ENCODE data around the gene CHST8.

Gene CHST8

DNA sequence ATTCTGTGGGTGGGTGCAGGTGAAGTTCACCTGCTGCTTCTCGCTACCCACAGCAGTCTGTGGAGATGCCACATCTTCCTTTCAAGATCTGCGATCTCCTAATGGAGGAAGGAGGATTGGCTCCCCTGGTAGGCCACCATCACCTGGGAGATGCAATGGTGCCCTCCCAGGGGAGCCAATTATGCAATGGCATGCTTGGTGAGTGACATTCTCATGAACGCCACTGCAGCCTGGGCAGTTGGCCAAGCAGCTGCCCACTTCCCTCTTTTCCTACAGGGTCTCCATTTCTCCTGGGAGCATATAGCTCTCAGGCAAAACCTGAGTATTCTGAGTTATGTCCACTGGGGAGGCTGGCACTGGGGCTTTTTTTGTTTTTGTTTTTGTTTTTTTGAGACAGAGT is 91.4 kb downstream of the CHST8 start:
- DNase-seq (ENCODE audit: extremely low read depth, low read depth): no peak
- TF ChIP-seq, protein P1, sequence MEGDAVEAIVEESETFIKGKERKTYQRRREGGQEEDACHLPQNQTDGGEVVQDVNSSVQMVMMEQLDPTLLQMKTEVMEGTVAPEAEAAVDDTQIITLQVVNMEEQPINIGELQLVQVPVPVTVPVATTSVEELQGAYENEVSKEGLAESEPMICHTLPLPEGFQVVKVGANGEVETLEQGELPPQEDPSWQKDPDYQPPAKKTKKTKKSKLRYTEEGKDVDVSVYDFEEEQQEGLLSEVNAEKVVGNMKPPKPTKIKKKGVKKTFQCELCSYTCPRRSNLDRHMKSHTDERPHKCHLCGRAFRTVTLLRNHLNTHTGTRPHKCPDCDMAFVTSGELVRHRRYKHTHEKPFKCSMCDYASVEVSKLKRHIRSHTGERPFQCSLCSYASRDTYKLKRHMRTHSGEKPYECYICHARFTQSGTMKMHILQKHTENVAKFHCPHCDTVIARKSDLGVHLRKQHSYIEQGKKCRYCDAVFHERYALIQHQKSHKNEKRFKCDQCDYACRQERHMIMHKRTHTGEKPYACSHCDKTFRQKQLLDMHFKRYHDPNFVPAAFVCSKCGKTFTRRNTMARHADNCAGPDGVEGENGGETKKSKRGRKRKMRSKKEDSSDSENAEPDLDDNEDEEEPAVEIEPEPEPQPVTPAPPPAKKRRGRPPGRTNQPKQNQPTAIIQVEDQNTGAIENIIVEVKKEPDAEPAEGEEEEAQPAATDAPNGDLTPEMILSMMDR (IDR thresholded peaks at IDR 0.05; ENCODE audit: low read depth, low read length): no peak

DNA sequence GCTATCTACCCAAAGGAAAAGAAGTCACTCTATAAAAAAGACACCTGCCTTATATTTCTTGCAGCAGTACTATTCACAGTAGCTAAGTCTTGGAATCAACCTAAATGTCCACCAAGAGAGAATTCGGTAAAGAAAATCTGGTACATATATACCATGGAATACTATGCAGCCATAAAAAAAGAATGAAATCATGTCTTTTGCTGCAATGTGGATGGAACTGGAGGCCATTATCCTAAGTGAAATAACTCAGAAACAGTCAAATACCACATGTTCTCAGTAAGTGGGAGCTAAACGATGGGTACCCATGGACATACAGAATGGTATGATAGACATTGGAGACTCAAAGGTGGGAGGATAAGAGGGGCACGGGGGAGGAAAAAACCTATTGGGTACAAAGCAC is 92.4 kb downstream of the CHST8 start:
- DNase-seq (ENCODE audit: extremely low read depth, low read depth): no peak
- TF ChIP-seq, protein P1 (IDR thresholded peaks at IDR 0.05; ENCODE audit: low read depth, low read length): no peak

DNA sequence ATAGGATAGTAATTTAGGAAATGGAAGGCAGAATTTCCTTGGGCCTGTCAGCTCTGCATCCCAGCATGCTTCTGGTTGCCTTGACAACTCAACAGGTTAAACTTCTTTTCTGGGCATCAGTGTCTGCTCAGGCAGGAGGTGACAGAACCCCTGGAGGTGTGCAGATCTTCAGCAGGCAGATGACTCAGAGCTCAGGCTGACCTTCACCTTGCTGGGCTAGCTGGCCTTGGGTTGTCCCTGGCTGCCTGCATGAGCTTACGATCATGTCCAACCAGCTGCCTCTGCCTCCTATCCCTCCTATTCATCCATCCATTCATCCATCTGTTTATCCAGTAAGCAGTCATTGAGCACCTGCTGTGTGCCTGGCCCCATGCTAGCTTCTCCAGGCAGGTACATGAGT is 93.7 kb downstream of the CHST8 start:
- TF ChIP-seq, protein P1 (IDR thresholded peaks at IDR 0.05; ENCODE audit: low read depth, low read length): no peak
- no peak for DNase-seq (ENCODE audit: extremely low read depth, low read depth)

DNA sequence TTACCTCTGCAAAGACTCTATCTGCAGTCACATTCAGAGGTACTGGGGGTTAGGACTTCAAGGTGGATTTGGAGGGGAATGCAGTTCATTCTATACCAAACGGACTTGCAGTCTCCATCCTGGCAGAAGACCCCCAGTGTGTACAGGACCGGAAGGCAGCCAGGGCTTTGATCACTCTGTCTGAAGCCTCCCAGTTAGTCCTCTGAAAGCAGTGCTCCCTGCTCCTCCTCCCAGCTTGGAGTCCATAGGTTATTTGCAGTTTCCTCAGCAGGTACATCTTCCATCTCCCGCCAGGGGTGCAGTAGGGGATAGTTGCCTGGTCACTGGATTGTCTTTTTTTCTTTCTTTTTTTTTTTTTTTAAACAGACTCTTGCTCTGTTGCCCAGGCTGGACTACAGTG is 96.1 kb downstream of the CHST8 start:
- no peak for DNase-seq (ENCODE audit: extremely low read depth, low read depth)
- TF ChIP-seq, protein P1 (IDR thresholded peaks at IDR 0.05; ENCODE audit: low read depth, low read length): no peak

DNA sequence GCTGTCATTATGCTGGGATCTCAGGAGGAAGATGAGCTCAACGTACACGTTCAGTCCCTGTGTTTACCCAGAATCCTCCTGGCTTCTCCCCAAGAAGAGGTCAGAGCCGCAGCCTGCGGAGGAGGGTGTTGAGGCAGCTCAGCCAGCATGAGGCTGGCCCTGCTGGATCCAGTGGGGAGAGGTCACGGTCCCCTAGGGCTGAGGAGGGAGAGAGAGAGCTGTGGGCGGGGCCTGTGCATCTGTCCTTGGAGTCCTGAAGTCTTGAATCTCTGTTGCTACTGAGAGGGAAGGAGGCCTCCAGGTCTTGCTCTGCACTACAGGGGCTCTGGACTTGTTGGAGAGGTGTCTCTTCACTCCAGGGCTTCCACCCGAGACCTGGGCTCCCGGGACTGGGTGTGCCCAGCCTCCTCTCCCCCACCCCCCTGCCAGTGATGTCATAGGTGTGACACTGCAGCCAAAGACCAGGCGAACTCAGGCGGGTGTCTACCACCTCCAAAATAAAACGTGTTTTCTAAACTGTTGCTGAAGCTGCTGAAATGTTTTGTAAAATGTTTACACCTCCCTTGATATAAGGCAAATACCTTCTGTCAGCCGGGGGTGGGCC is 97.0 kb downstream of the CHST8 start:
- DNase-seq (ENCODE audit: extremely low read depth, low read depth): no peak
- TF ChIP-seq, protein P1 (IDR thresholded peaks at IDR 0.05; ENCODE audit: low read depth, low read length): no peak

DNA sequence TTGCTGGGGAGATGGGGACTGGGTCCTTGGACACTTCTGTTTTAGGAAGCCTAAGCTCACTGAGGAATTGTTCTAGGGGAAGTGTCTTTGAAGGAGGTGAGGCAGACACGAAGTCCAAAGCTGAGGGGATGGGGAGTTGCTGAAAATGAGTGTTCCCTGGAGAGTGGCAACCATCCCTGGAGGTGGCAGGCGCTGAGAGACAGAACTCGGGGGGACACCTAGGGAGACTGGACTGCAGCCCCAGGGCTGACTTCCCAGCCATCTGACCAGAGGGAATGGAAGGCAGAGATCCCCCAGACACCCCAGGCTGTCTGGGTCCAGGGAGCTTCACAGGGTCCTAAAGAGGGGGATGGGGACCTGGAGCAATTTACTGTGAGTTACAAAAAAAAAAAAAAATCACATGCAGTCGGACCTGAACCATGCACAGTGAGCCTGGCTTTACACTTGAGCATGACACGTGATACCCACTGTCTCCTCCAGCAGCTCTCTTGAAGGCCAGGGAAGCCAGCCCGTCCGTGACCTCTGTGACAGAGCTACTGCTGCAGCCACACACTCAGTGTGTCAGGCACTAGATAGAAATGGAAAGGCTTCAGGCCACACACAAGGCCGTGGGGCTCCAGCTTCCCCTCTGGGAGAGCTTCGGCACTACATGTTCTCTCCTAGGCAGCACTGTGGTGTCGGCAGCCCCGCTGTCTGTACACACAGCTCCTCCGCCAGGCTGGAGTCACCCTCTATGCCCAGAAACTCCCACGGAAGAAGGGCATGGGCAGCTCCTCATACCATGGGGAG is 97.8 kb downstream of the CHST8 start:
- TF ChIP-seq, protein P1 (IDR thresholded peaks at IDR 0.05; ENCODE audit: low read depth, low read length): no peak
- DNase-seq (ENCODE audit: extremely low read depth, low read depth): no peak

DNA sequence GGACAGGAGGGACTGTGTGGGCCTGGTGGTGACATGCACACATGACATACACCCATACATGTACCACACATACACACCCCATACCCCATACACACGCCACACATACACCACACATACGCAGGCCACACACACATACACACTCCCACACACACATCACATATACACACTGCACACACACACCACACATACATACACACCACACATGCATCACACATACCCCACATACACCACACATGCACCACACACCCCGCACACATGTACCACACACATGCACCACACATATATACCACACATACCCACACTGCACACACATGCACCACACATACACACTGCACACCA is 98.4 kb downstream of the CHST8 start:
- TF ChIP-seq, protein P1 (IDR thresholded peaks at IDR 0.05; ENCODE audit: low read depth, low read length): no peak
- DNase-seq (ENCODE audit: extremely low read depth, low read depth): no peak
